GM18870 (cell line): ENCODE measurements around the gene GCM1.

Experiments
- ATAC-seq: cut with Tn5 transposase; IDR thresholded peaks from one replicate; pipeline ENCODE4 v1.9.1; 2021; ENCODE audit warnings: moderate library complexity; ENCODE audit not compliant: unreplicated experiment

GCM1 gene

GRCh38 chr6:53109612-53110011 lies 39.0 kb downstream of the GCM1 start:
- ATAC-seq = peak; percentile 78

GRCh38 chr6:53107091-53107490 lies 41.5 kb downstream of the GCM1 start:
- no peak for ATAC-seq

- no peak for ATAC-seq
These were observed 43.7 kb downstream of the GCM1 start for GRCh38 chr6:53104916-53105315.

GRCh38 chr6:53103993-53104675 lies 44.5 kb downstream of the GCM1 start:
- ATAC-seq = no peak

- no peak for ATAC-seq
These were observed 47.6 kb downstream of the GCM1 start for GRCh38 chr6:53101006-53101405.

- no peak for ATAC-seq
These were observed 48.1 kb downstream of the GCM1 start for GRCh38 chr6:53100561-53100960.

GRCh38 chr6:53095716-53096115 lies 52.9 kb downstream of the GCM1 start:
- no peak for ATAC-seq

- no peak for ATAC-seq
These were observed 53.4 kb downstream of the GCM1 start for GRCh38 chr6:53095270-53095669.

- no peak for ATAC-seq
These were observed 58.1 kb downstream of the GCM1 start for GRCh38 chr6:53090576-53090975.

GRCh38 chr6:53089948-53090347 lies 58.7 kb downstream of the GCM1 start:
- no peak for ATAC-seq

- no peak for ATAC-seq
These were observed 62.3 kb downstream of the GCM1 start for GRCh38 chr6:53086302-53086701.

GRCh38 chr6:53080813-53081212 lies 67.8 kb downstream of the GCM1 start:
- ATAC-seq = no peak
